SW 1271 (cell line): ENCODE results near the gene DEFB118.
"Not testable (repeated sequence)": the region's sequence is repeated elsewhere in the genome, so short reads cannot be mapped to it uniquely, and the experiment has no call there.

Experiments
- DNase-seq, 2 experiments: peaks; one replicate each; lab custom pipeline; 2025; lab: John Stamatoyannopoulos, UW

The DEFB118 gene, protein sequence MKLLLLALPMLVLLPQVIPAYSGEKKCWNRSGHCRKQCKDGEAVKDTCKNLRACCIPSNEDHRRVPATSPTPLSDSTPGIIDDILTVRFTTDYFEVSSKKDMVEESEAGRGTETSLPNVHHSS

DNA sequence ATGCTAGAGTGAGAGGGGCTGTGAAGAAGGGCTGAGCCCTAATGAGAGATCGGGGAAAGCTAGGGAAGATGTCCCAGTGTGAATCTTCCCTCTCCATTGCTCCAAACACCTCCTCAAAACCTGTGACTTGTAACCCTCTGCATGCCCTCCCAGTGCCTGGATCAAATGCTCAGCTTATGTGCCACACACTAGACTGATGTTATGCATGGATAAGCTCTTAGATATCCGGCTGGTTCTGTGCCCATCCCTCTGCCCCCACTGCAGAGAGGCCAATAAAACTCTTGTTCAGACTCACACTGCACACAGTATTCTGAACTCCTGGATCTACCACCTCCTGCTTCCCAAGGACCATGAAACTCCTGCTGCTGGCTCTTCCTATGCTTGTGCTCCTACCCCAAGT lies at the start of gene DEFB118:
TSS of gene DEFB118 (plus strand) at position 301 of the 400 bp plus-strand sequence. CDS start at position 351, 50 bp downstream.
- no peak for DNase-seq

GRCh38 chr20:31322504-31322903 lies 45.9 kb upstream of the DEFB118 start:
- no peak for DNase-seq

- DNase-seq: no peak
These were observed 37.5 kb upstream of the DEFB118 start for GRCh38 chr20:31330893-31331292.

GRCh38 chr20:31341470-31341869 lies 26.9 kb upstream of the DEFB118 start:
- DNase-seq: no peak

DNA sequence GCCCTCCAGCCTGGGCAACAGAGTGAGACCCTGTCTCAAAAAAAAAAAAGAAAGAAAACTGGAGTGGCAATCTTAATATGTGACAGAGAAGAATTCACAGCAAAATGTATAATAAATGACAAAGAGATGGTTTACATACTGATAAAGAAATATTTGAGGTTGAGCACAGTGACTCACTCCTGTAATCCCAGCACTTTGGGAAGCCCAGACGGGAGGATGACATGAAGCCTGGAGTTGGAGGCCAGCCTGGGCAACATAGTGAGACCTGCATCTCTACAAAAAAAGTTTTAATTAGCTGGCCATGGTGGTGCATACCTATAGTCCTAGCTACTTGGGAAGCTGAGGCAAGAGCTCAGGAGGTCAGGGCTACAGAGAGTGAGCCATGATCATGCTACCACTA lies 12.4 kb upstream of the DEFB118 start:
- DNase-seq: no peak

DNA sequence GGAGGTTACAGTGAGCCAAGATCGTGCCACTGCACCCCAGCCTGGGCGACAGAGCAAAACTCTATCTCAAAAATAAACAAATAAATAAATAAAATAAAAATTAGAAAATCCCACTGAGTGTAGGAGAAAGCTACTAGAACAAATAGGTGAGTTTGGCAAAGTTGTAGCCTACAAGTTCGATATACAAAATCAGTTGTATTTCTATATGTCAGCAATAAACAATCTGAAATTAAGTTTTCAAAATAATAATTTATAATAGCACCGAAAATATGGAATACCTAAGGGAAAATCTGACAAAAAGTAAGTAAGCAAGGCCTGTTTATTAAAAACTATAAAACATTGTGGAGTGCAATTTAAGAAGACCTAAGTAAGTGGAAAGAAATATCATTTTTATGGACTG lies 5.1 kb upstream of the DEFB118 start:
- DNase-seq: no peak

GRCh38 chr20:31364272-31364671 lies 4.1 kb upstream of the DEFB118 start:
- DNase-seq: not testable (repeated sequence)

DNA sequence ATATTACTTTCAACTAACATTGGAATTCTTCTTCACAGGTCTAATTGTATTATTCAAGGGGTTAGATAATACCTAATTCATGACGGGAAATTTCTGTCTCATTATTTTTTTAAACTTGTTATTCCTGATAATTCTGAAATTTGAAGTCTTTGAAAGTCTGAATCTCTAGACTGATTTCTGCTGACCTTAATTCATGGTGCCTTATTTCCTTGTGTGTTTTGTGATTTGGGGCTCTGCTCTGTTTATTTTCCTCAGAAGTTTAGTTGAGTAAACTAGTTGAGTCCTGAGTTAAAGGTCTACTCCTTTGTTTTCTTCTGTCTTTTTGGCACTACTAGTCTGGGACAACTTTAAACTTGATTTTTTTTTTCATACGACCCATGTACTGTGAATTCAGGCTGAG lies 5.9 kb downstream of the DEFB118 start:
- no peak for DNase-seq

DNA sequence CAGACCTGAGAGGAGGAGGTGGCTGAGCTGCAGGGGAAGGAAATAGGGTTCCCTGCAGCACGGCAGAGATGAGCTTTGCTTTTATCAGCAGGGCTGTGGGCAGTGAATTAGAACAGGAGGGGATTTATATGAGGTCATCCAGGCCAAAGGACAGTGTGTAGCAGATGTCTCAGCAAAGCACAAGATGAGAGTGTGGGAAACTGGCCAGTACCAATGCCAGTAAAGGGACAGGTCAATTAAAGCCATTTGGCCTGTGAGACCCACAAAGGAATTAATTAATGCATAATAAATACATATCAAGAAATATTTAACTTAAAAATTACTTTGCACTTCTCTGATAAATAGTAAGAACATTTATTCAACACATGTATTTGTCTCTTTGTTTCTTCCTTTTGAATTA lies 22.1 kb downstream of the DEFB118 start, which contains the start of gene DEFB119:
TSS of gene DEFB119 (minus strand) at position 101 of the 400 bp plus-strand sequence. CDS start 107 bp downstream, outside the sequence.
- no peak for DNase-seq

DNA sequence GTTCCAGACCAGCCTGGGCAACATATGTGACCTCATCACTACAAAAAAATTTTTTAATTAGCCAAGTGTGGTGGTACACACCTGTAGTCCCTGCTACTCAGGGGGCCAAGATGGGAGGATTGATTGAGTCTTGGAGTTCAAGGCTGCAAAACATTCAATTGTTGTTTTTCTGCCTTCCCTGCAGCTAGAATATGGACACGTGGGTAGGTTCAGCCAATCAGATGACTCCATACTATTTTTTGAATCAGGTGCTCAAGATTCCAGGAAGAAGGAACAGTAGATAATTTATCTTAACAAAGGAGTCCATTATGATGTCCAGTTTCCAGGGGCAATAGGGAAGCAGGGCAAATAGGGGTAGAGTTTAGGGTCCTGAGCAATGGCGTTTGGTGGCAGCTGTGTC lies 24.4 kb downstream of the DEFB118 start:
- DNase-seq: no peak

DNA sequence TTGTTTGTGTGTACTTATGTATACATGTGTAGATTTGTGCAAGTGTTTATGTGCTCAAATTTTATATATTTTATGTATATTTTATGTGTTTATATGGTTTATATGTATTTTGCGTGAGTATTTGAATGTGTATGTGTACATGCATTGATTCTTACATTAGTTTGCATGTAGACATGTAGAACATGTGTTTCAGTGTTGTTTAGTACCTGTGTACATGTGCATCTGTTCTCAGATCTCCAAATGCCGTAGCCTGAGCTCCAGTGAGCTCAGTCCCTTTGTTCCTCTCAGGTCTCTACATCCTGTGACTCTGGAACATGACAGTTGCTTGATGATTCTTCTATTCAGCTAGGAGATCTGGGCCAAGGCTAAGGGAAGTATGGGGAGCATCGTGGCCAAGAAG lies 26.5 kb downstream of the DEFB118 start:
- DNase-seq: no peak

DNA sequence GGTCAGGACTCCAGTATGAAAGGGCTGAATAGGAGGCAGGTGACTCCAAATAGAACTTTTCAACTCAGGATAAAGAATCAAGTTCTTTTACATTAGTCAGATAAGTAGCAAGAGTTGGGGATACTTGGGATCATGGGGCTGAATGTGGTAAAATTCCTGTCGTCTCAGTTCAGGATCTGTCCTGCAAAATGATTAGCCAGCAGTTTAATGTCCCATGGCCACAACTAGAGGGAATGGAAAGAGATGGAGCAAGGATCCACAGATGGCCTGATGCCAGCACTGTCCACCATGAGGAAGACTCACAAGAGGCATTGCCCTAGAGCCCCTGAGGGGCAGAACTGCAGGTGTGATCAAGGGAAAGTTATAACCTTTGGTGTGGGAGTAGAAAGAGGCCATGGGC lies 35.5 kb downstream of the DEFB118 start:
- no peak for DNase-seq

GRCh38 chr20:31406115-31406514 lies 37.7 kb downstream of the DEFB118 start, which contains the start of gene DEFB121:
TSS of gene DEFB121 (minus strand) at chr20:31406215. CDS start at chr20:31406152, 63 bp downstream.
- no peak for DNase-seq

DNA sequence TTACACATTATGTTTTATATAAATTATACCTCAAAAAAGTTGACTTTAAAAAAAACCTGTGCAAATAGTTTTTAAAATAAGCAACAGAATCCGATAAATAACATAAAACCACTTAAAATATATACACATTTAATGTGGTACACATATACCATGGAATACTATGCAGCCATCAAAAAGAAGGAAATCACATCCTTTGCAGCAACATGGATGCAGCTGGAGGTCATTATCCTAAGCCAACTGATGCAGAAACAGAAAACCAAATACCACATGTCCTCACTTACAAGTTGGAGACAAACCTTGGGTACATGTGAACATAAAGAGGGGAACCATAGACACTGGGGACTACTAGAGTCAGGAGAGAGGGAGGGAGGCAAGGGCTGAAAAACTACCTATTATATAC lies 41.6 kb downstream of the DEFB118 start:
- no peak for DNase-seq

GRCh38 chr20:31414381-31414780 lies 46.0 kb downstream of the DEFB118 start:
- no peak for DNase-seq

GRCh38 chr20:31415653-31416052 lies 47.3 kb downstream of the DEFB118 start:
- DNase-seq: no peak

- DNase-seq: no peak
These were observed 49.9 kb downstream of the DEFB118 start for GRCh38 chr20:31418307-31418706.
